Brain microvascular endothelial cell (primary cell): Measurements from ENCODE around the gene XRN2.

Source experiments
- DNase-seq: peaks from one replicate; pipeline ENCODE4 v3.0.0-alpha.2; 2020
- H3K27ac ChIP-seq: fragments of 250-450 bp; sonication (Bioruptor Pico); 2 replicates; pipeline ENCODE4 v1.5.1; 2020; ENCODE audit warnings: mild to moderate bottlenecking, moderate library complexity
- H3K27me3 ChIP-seq: fragments of 250-450 bp; sonication (Bioruptor Pico); replicated peaks from 2 replicates; pipeline ENCODE4 v1.5.1; 2020; ENCODE audit warnings: mild to moderate bottlenecking
- H3K36me3 ChIP-seq: fragments of 250-450 bp; sonication (Bioruptor Pico); replicated peaks from 2 replicates; pipeline ENCODE4 v1.5.1; 2020; ENCODE audit warnings: mild to moderate bottlenecking
- H3K4me3 ChIP-seq: 2 replicates; pipeline ENCODE4 v1.5.1; 2011; ENCODE audit warnings: low read depth, mild to moderate bottlenecking, control low read depth, low read length, moderate library complexity
- in situ Hi-C: cut with HindIII; loops from 2 replicates; pipeline ENCODE4 v1.10.0; 2017; ENCODE audit warnings: low sequenced_read_pairs, low pct_ligation_motif_present
- TF ChIP-seq, protein P1 (sequence below): IDR thresholded peaks from 2 replicates; pipeline ENCODE4 v1.5.1; 2011; ENCODE audit warnings: low read depth, mild to moderate bottlenecking, moderate library complexity, low read length, control low read depth, inconsistent platforms; ENCODE audit errors: missing control alignments

The XRN2 gene

DNA sequence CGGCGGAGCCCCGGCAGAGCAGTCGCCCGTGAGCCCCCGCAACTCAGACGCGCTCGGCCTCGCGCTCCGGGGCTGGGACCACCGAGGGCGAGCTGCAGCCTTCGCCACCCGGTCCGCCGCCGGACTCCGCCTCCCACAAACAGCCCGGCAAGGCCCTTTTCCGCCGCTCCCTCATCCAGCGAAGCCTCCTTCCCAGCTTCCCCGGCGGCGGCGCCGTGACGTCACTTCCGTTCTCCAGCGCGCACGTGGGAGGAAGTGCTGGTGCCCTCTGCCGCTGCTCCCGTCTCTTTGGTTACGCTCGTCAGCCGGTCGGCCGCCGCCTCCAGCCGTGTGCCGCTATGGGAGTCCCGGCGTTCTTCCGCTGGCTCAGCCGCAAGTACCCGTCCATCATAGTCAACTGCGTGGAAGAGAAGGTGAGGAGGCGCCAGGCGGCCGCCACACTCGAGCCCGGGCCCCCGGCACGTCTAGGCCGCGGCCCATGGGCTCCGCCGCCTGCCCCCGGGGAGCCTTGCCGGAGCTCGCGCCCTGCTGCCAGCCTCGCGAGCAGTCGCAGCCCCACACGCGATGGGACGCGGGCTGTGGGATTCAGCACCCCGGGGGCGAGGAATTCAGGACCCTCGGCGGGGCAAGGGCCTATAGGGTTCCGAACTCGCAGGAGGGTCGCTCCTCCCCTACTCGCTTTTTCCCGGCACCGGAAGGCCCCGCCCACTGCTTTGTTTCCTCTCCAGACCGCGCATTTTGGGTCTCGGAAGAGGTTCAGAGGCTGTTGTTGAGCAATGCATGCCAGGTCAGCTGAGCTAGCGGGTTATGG lies at the start of gene XRN2:
Gene XRN2 (plus strand): TSS at position 271 of the 811 bp plus-strand sequence. CDS start 68 bp downstream, at position 339.
- DNase-seq = peak; percentile 88
- Histone ChIP-seq H3K4me3 (peak within 1 kb of the TSS; percentile 84), H3K36me3 (no peaks in the 10 kb centered on the region), H3K27ac (peak within 1 kb of the TSS; percentile 83), H3K27me3 (no peaks in the 10 kb centered on the region)
- in situ Hi-C loops = no loop called here
- TF ChIP-seq, protein P1, sequence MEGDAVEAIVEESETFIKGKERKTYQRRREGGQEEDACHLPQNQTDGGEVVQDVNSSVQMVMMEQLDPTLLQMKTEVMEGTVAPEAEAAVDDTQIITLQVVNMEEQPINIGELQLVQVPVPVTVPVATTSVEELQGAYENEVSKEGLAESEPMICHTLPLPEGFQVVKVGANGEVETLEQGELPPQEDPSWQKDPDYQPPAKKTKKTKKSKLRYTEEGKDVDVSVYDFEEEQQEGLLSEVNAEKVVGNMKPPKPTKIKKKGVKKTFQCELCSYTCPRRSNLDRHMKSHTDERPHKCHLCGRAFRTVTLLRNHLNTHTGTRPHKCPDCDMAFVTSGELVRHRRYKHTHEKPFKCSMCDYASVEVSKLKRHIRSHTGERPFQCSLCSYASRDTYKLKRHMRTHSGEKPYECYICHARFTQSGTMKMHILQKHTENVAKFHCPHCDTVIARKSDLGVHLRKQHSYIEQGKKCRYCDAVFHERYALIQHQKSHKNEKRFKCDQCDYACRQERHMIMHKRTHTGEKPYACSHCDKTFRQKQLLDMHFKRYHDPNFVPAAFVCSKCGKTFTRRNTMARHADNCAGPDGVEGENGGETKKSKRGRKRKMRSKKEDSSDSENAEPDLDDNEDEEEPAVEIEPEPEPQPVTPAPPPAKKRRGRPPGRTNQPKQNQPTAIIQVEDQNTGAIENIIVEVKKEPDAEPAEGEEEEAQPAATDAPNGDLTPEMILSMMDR = peak; percentile 27

GRCh38 chr20:21257192-21257591 lies 45.9 kb upstream of the XRN2 start:
- TF ChIP-seq, protein P1 = no peak
- no peaks in the 10 kb centered on the region for H3K27me3 ChIP-seq

GRCh38 chr20:21258411-21258810 lies 44.7 kb upstream of the XRN2 start:
- DNase-seq = no peak
- Histone ChIP-seq H3K27ac (no peak overlapping the region), H3K36me3 (no peaks in the 10 kb centered on the region), H3K27me3 (no peaks in the 10 kb centered on the region), H3K4me3 (no peak overlapping the region)
- TF ChIP-seq, protein P1 = no peak
- in situ Hi-C loops = no loop called here

More at GRCh38 chr20:21257192-21257591, 45.9 kb upstream of the XRN2 start:
- no peak overlapping the region for H3K4me3 ChIP-seq
- no peak overlapping the region for H3K27ac ChIP-seq
- H3K36me3 ChIP-seq = no peaks in the 10 kb centered on the region
- in situ Hi-C loops = no loop called here
- DNase-seq = no peak

- in situ Hi-C loops = no loop called here
- no peak for DNase-seq
- H3K27ac ChIP-seq = no peak overlapping the region
- TF ChIP-seq, protein P1 = no peak
- H3K36me3 ChIP-seq = no peaks in the 10 kb centered on the region
- H3K4me3 ChIP-seq = no peak overlapping the region
- no peaks in the 10 kb centered on the region for H3K27me3 ChIP-seq
These were observed 43.8 kb upstream of the XRN2 start for GRCh38 chr20:21259346-21259745.

DNA sequence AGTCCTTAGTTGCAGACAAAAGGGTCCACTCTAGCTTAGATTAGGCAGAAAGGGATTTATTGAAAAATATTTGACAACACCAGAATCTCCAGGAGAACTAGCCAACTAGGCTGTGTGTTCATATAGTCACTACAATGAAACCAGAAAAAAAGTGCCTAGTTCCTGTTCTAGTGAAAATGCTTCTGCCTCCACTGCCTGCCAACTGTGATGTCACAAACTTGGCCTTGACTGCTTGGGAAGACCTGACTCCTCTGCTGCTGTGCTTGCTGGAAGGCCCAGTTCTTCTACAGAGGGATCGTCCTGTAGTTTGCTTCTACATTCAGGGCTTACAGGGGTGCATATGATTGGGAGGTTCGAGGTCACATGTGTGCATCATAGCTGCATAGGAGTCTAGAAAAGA lies 40.3 kb upstream of the XRN2 start:
- no peaks in the 10 kb centered on the region for H3K27me3 ChIP-seq
- H3K27ac ChIP-seq = no peak overlapping the region
- TF ChIP-seq, protein P1 = no peak
- DNase-seq = no peak
- in situ Hi-C loops = no loop called here
- no peak overlapping the region for H3K4me3 ChIP-seq
- H3K36me3 ChIP-seq = no peaks in the 10 kb centered on the region
